Keratinocyte (primary cell): Measurements from ENCODE around the gene CACNA2D2. TPM values are rescaled to one million over a fixed set of nuclear protein-coding genes. Genes with fewer than 3 reads are reported as not detected.

Experiments
- DNase-seq: peaks from one replicate; pipeline ENCODE4 v3.0.0-alpha.2; 2011; ENCODE audit warnings: low read depth, missing footprints, low spot score
- FAIRE-seq: peaks from 2 replicates; lab custom pipeline; 2011; peaks lifted over from hg19 to GRCh38; lab: Jason Lieb, UNC
- H2AFZ ChIP-seq: 2 replicates; pipeline ENCODE4 v1.6.0; 2012; ENCODE audit warnings: low read length, control low read depth, inconsistent platforms; ENCODE audit not compliant: control insufficient read depth
- H3K27ac ChIP-seq: 2 replicates; pipeline ENCODE4 v1.5.1; 2011; ENCODE audit warnings: low read length; ENCODE audit not compliant: control insufficient read depth, insufficient read depth
- H3K27me3 ChIP-seq: 3 replicates; pipeline ENCODE4 v1.6.0; 2011; ENCODE audit warnings: low read length; ENCODE audit not compliant: control insufficient read depth, insufficient read depth; ENCODE audit errors: extremely low read depth
- H3K36me3 ChIP-seq, 2 experiments: 2 replicates in 1 of 2; 3 replicates in 1 of 2; pipeline ENCODE4 v1.5.1; 2011; ENCODE audit warnings: low read length in 2 of 2, mild to moderate bottlenecking in 1 of 2; ENCODE audit not compliant: control insufficient read depth in 2 of 2, insufficient read depth in 2 of 2; ENCODE audit errors: extremely low read depth in 1 of 2
- H3K4me1 ChIP-seq: 3 replicates; pipeline ENCODE4 v1.5.1; 2011; ENCODE audit warnings: low read length; ENCODE audit not compliant: control insufficient read depth, insufficient read depth; ENCODE audit errors: extremely low read depth
- H3K4me2 ChIP-seq: 3 replicates; pipeline ENCODE4 v1.6.0; 2011; ENCODE audit warnings: low read depth, low read length; ENCODE audit not compliant: control insufficient read depth, insufficient read depth; ENCODE audit errors: extremely low read depth
- H3K4me3 ChIP-seq, 3 experiments: fragments of 200-600 bp in 1 of 3; sonication (generic) in 1 of 3; 2 replicates in 2 of 3; 3 replicates in 1 of 3; pipeline ENCODE4 v1.5.1; 2011 to 2016; ENCODE audit warnings: low read length in 3 of 3, mild to moderate bottlenecking in 3 of 3, control low read depth in 2 of 3, inconsistent platforms in 1 of 3, low read depth in 1 of 3, mixed read lengths in 1 of 3, mixed run types in 1 of 3, moderate library complexity in 1 of 3; ENCODE audit not compliant: control insufficient read depth in 2 of 3, insufficient read depth in 2 of 3; ENCODE audit errors: extremely low read depth in 1 of 3
- H3K79me2 ChIP-seq: 2 replicates; pipeline ENCODE4 v1.6.0; 2012; ENCODE audit warnings: low read length; ENCODE audit not compliant: control insufficient read depth, insufficient read depth
- H3K9ac ChIP-seq: 3 replicates; pipeline ENCODE4 v1.6.0; 2011; ENCODE audit warnings: low read length; ENCODE audit not compliant: control insufficient read depth, insufficient read depth; ENCODE audit errors: extremely low read depth
- H3K9me1 ChIP-seq: 3 replicates; pipeline ENCODE4 v1.6.0; 2011; ENCODE audit warnings: low read length; ENCODE audit not compliant: control insufficient read depth, insufficient read depth; ENCODE audit errors: extremely low read depth
- H3K9me3 ChIP-seq: 2 replicates; pipeline ENCODE4 v1.5.1; 2012; ENCODE audit warnings: low read depth, low read length; ENCODE audit not compliant: control insufficient read depth
- H4K20me1 ChIP-seq: 3 replicates; pipeline ENCODE4 v1.6.0; 2011; ENCODE audit warnings: low read length; ENCODE audit not compliant: control insufficient read depth, insufficient read depth; ENCODE audit errors: extremely low read depth
- EZH2 ChIP-seq: IDR thresholded peaks from one replicate; pipeline ENCODE4 v1.6.1; 2012; ENCODE audit warnings: inconsistent platforms, mild to moderate bottlenecking, low read length, moderate library complexity
- dilution Hi-C: fragments of 300-500 bp; cut with MboI; formaldehyde crosslinking; loops from one replicate; pipeline ENCODE4 v1.7.0; 2020; ENCODE audit warnings: low sequenced_read_pairs; ENCODE audit not compliant: extremely low pct_ligation_motif_present
- polyA plus RNA-seq, 5 experiments: library from polyadenylated mRNA; depleted of rRNA in 3 of 5; stranded (reverse) in 3 of 5; stranded (forward) in 1 of 5; unstranded in 1 of 5; fragments of >200 nt; gene quantifications; 1 replicate in 1 of 5; 2 replicates in 3 of 5; 3 replicates in 1 of 5; pipeline versions ENCODE4 v1.2.1 to v1.2.3, GENCODE V29; 2011 to 2012; ENCODE audit warnings: missing spikeins in 2 of 5, low read depth in 1 of 5, low replicate concordance in 1 of 5
- TF ChIP-seq, protein P1 (sequence below), 3 experiments: IDR thresholded peaks in 1 of 3; conservative IDR thresholded peaks in 1 of 3; optimal IDR thresholded peaks in 1 of 3; 2 replicates in 2 of 3; 3 replicates in 1 of 3; pipeline versions ENCODE3 to v1.5.1; 2011; ENCODE audit warnings: low read length in 3 of 3, mild to moderate bottlenecking in 3 of 3, moderate library complexity in 2 of 3, control low read depth in 1 of 3, inconsistent platforms in 1 of 3; ENCODE audit not compliant: insufficient read depth in 2 of 3; ENCODE audit errors: extremely low read depth in 1 of 3

Gene CACNA2D2
- polyA plus RNA-seq, 1 donor (not counting 4 experiments of a cell fraction or from before 2014, with no cell fraction given): 0.04 TPM

DNA sequence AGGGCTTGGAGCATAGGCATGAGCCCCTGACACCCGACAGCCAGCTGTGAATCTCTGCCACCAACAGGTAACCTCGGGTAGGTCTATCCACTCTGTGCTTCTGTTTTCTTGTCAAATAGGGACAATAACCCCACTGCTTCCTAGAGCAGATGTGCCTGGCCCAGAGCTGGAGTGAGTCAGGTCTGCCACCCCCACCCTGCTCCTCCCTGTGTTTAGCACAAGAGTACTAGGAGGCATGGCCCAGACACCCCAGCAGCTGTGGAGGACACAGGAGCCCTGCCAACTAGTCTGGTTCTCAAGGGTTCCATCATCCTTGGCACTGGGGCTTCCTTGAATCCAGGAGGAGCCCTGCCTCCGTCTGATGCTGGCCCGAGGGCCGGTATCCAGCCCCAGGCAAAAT, 110.4 kb downstream of the CACNA2D2 start:
- H3K79me2 ChIP-seq: no peaks in the 10 kb centered on the region
- H3K36me3 ChIP-seq: no peaks in the 10 kb centered on the region
- H3K9ac ChIP-seq: no peak overlapping the region
- DNase-seq: no peak
- no peaks in the 10 kb centered on the region for H3K9me3 ChIP-seq
- dilution Hi-C loops: no loop called here
- H3K9me1 ChIP-seq: no peaks in the 10 kb centered on the region
- peaks cover 58% of the 10 kb centered on the region for H3K27me3 ChIP-seq
- H3K27ac ChIP-seq: no peak overlapping the region
- no peak for FAIRE-seq
- no peak overlapping the region for H3K4me2 ChIP-seq
- H3K4me1 ChIP-seq: peaks cover 11% of the 10 kb centered on the region
- TF ChIP-seq, protein P1, sequence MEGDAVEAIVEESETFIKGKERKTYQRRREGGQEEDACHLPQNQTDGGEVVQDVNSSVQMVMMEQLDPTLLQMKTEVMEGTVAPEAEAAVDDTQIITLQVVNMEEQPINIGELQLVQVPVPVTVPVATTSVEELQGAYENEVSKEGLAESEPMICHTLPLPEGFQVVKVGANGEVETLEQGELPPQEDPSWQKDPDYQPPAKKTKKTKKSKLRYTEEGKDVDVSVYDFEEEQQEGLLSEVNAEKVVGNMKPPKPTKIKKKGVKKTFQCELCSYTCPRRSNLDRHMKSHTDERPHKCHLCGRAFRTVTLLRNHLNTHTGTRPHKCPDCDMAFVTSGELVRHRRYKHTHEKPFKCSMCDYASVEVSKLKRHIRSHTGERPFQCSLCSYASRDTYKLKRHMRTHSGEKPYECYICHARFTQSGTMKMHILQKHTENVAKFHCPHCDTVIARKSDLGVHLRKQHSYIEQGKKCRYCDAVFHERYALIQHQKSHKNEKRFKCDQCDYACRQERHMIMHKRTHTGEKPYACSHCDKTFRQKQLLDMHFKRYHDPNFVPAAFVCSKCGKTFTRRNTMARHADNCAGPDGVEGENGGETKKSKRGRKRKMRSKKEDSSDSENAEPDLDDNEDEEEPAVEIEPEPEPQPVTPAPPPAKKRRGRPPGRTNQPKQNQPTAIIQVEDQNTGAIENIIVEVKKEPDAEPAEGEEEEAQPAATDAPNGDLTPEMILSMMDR (optimal IDR thresholded peaks at IDR 0.05 in 1 of 3, IDR thresholded peaks at IDR 0.05 in 1 of 3, conservative IDR thresholded peaks at IDR 0.05 in 1 of 3; ENCODE audit: extremely low read depth in 1 of 3, insufficient read depth in 2 of 3, low read length in 3 of 3): no peak
- no peak for TF ChIP-seq EZH2
- H3K4me3 ChIP-seq: no peak overlapping the region
- H2AFZ ChIP-seq: no peak overlapping the region
- peaks cover 21% of the 10 kb centered on the region for H4K20me1 ChIP-seq

DNA sequence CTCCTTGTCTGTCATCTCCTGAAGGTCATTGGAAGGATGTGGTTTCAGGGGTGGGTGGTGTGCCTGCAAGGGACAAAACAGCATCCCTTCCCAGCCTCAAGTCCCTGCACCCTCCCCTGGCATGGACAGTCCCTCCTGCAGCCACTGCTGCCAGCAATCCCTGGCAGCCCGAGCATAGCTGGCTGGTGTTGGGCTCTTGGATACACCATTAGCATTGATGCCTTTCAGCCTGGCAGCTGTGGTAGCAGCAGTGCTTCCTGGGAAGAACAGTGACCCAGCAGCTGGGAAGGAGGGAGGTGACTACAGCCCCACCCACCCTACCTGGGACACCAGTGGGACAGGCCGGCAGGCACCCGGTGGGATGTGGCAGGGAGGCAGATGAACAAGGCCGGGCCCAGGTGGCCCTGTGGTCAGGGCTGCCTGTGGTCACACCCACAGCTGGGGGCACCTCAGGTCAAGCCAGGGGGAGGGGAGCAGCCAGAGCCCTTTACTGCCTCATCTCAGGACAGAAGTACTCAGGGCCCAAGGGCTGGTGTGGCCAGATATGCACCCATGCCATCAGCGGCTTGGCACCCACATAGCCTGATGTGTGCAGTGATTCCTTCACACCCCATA, 111.2 kb downstream of the CACNA2D2 start:
- no peak for FAIRE-seq

More for the DNA sequence above, 111.2 kb downstream of the CACNA2D2 start:
- Histone ChIP-seq H3K36me3 (no peaks in the 10 kb centered on the region), H3K9me3 (no peaks in the 10 kb centered on the region), H3K27ac (no peak overlapping the region), H3K27me3 (peaks cover 57% of the 10 kb centered on the region), H4K20me1 (peaks cover 16% of the 10 kb centered on the region), H3K4me2 (no peak overlapping the region), H3K79me2 (no peaks in the 10 kb centered on the region), H3K9ac (no peak overlapping the region), H2AFZ (no peak overlapping the region), H3K4me3 (no peak overlapping the region), H3K4me1 (peaks cover 11% of the 10 kb centered on the region), H3K9me1 (no peaks in the 10 kb centered on the region)
- TF ChIP-seq EZH2: no peak
- TF ChIP-seq, protein P1 (optimal IDR thresholded peaks at IDR 0.05 in 1 of 3, IDR thresholded peaks at IDR 0.05 in 1 of 3, conservative IDR thresholded peaks at IDR 0.05 in 1 of 3; ENCODE audit: extremely low read depth in 1 of 3, insufficient read depth in 2 of 3, low read length in 3 of 3): no peak
- dilution Hi-C loops: no loop called here
- no peak for DNase-seq
